Measurements from ENCODE around the gene DAAM1. TPM values are rescaled to one million over a fixed set of nuclear protein-coding genes. Genes with fewer than 3 reads are reported as not detected.

The DAAM1 gene
- total and polyA plus RNA-seq, 2 donors (not counting 1 experiment from before 2014, with no cell fraction given): 11.2 to 34.3 TPM

- H3K27ac Mint-ChIP-seq: peak overlapping the region; percentile 51
- CTCF ChIA-PET: no interaction called here
These were observed 58.1 kb downstream of the DAAM1 start for GRCh38 chr14:59246566-59246965.

More at GRCh38 chr14:59246566-59246965, 58.1 kb downstream of the DAAM1 start:
- peaks cover 34% of the 10 kb centered on the region for H3K79me2 ChIP-seq (ENCODE audit: control insufficient read depth, insufficient read depth, low read length)
- no peak overlapping the region for H3K4me2 ChIP-seq (replicated peaks; ENCODE audit: low read depth, low read length, poor library complexity, severe bottlenecking)
- no peaks in the 10 kb centered on the region for H3K9me3 ChIP-seq (ENCODE audit: control extremely low read depth in 1 of 3, control insufficient read depth in 2 of 3, insufficient read depth in 1 of 3, low read length in 2 of 3)
- no peaks in the 10 kb centered on the region for H3K9me3 Mint-ChIP-seq (ENCODE audit: insufficient read depth)
- no peak overlapping the region for H2AFZ ChIP-seq (ENCODE audit: insufficient read depth, low read depth, low read length, poor library complexity, severe bottlenecking)
- POLR2A ChIA-PET: no interaction called here
- no peaks in the 10 kb centered on the region for H3K27me3 Mint-ChIP-seq
- no peak for ATAC-seq (ENCODE audit: low read depth)
- H3K4me1 Mint-ChIP-seq: peaks cover 33% of the 10 kb centered on the region
- no peak overlapping the region for H3K4me3 Mint-ChIP-seq
- H3K9ac ChIP-seq (ENCODE audit: low read length): no peak overlapping the region
- intact Hi-C loops (cut with micrococcal nuclease): no loop called here
- H3K4me1 ChIP-seq (ENCODE audit: control insufficient read depth in 2 of 2, insufficient read depth in 2 of 2, low read length in 2 of 2): peaks cover 9 to 16% of the 10 kb centered on the region in 2 donors
- no peaks in the 10 kb centered on the region for H3K36me3 ChIP-seq (replicated peaks in 1 of 2; ENCODE audit: control extremely low read depth in 1 of 2, control insufficient read depth in 1 of 2, extremely low read depth in 1 of 2, insufficient read depth in 2 of 2, low read length in 1 of 2)
- TF ChIP-seq EZH2 (IDR thresholded peaks at IDR 0.05; ENCODE audit: borderline replicate concordance, insufficient read depth, low read depth, low read length, poor library complexity, severe bottlenecking) (no peak), CTCF (IDR thresholded peaks at IDR 0.05) (no peak)
- 100% methylated on average over 1 of the region's 3 CpGs for WGBS (ENCODE audit: insufficient coverage)
- H3K27ac ChIP-seq (ENCODE audit: low read length in 2 of 2): no peak overlapping the region
- no peak for DNase-seq
- H4K20me1 ChIP-seq (ENCODE audit: control insufficient read depth, insufficient read depth, low read length, poor library complexity, severe bottlenecking): no peaks in the 10 kb centered on the region
- no peaks in the 10 kb centered on the region for H3K27me3 ChIP-seq (replicated peaks in 1 of 4; ENCODE audit: control extremely low read depth in 1 of 4, control insufficient read depth in 3 of 4, insufficient read depth in 4 of 4, low read length in 3 of 4)
- H3K4me3 ChIP-seq (ENCODE audit: control extremely low read depth in 1 of 5, extremely low read depth in 1 of 5, insufficient read depth in 1 of 5, low read depth in 2 of 5, low read length in 4 of 5): no peak overlapping the region
